GM23248 (cell line): Measurements from ENCODE around the gene CRB2. TPM values are rescaled to one million over a fixed set of nuclear protein-coding genes. Genes with fewer than 3 reads are reported as not detected.
A peak's percentile ranks its signal among the peaks of the same experiment; 100 is the strongest.
"Not testable (repeated sequence)": the region's sequence is repeated elsewhere in the genome, so short reads cannot be mapped to it uniquely, and the experiment has no call there.

Source experiments
- DNase-seq: peaks from one replicate; pipeline ENCODE4 v3.0.0-alpha.2; 2015
- H2AFZ ChIP-seq: fragments of 200-600 bp; sonication (generic); 2 replicates; pipeline ENCODE4 v1.6.1; 2016; ENCODE audit warnings: antibody characterized with exemption
- H3F3A ChIP-seq: fragments of 200-600 bp; sonication (generic); 2 replicates; pipeline ENCODE4 v1.6.1; 2016; ENCODE audit warnings: mild to moderate bottlenecking, antibody characterized with exemption, mixed run types; ENCODE audit not compliant: insufficient read depth
- H3K27ac ChIP-seq: fragments of 200-600 bp; sonication (generic); 2 replicates; pipeline ENCODE4 v1.5.1; 2016; ENCODE audit warnings: mild to moderate bottlenecking
- H3K27me3 ChIP-seq: fragments of 200-600 bp; sonication (generic); replicated peaks from 2 replicates; pipeline ENCODE4 v1.6.1; 2016; ENCODE audit warnings: mild to moderate bottlenecking; ENCODE audit not compliant: insufficient read depth
- H3K36me3 ChIP-seq: fragments of 200-600 bp; sonication (generic); 2 replicates; pipeline ENCODE4 v1.6.1; 2016; ENCODE audit warnings: low read depth, mild to moderate bottlenecking
- H3K4me1 ChIP-seq: fragments of 200-600 bp; sonication (generic); 2 replicates; pipeline ENCODE4 v1.6.1; 2016; ENCODE audit warnings: mild to moderate bottlenecking; ENCODE audit not compliant: insufficient read depth
- H3K4me2 ChIP-seq: fragments of 200-600 bp; sonication (generic); one replicate; pipeline ENCODE4 v1.6.1; 2016; ENCODE audit warnings: mild to moderate bottlenecking; ENCODE audit not compliant: unreplicated experiment
- H3K4me3 ChIP-seq: fragments of 200-600 bp; sonication (generic); 2 replicates; pipeline ENCODE4 v1.5.1; 2016; ENCODE audit warnings: mild to moderate bottlenecking
- H3K79me2 ChIP-seq: fragments of 200-600 bp; sonication (generic); 2 replicates; pipeline ENCODE4 v1.6.1; 2016; ENCODE audit warnings: mild to moderate bottlenecking; ENCODE audit not compliant: insufficient read depth
- H3K9ac ChIP-seq: fragments of 200-600 bp; sonication (generic); 2 replicates; pipeline ENCODE4 v1.6.1; 2016; ENCODE audit warnings: mild to moderate bottlenecking
- H3K9me2 ChIP-seq: fragments of 200-600 bp; sonication (generic); 2 replicates; pipeline ENCODE4 v1.6.1; 2016; ENCODE audit warnings: mixed run types, mild to moderate bottlenecking, moderate library complexity; ENCODE audit not compliant: insufficient read depth
- H3K9me3 ChIP-seq: fragments of 200-600 bp; sonication (generic); one replicate; pipeline ENCODE4 v1.6.1; 2017; ENCODE audit warnings: low read depth
- H4K20me1 ChIP-seq: fragments of 200-600 bp; sonication (generic); 2 replicates; pipeline ENCODE4 v1.6.0; 2016; ENCODE audit not compliant: insufficient read depth
- EZH2 ChIP-seq: fragments of 200-600 bp; sonication (generic); IDR thresholded peaks from 2 replicates; pipeline ENCODE4 v1.6.1; 2018; ENCODE audit warnings: antibody characterized with exemption, mild to moderate bottlenecking; ENCODE audit not compliant: insufficient read depth, poor library complexity, severe bottlenecking
- EZH2phosphoT487 ChIP-seq: fragments of 200-600 bp; sonication (generic); IDR thresholded peaks from 2 replicates; pipeline ENCODE4 v1.6.1; 2018; ENCODE audit warnings: antibody characterized with exemption, moderate library complexity, mild to moderate bottlenecking, low read depth; ENCODE audit not compliant: insufficient read depth
- WGBS, 2 experiments: methylation state at CpG; one replicate each; pipeline ENCODE4 v1.1.6; 2015 to 2017; ENCODE audit warnings: low lambda C conversion rate in 2 of 2, low coverage in 1 of 2; ENCODE audit errors: missing lambda C conversion rate in 2 of 2; 5-methylcytosine and 5-hydroxymethylcytosine counted together
- in situ Hi-C: fragments of 300-500 bp; cut with MboI; formaldehyde crosslinking; loops from 2 replicates; pipeline ENCODE4 v1.15.0; 2020
- polyA plus RNA-seq: library from polyadenylated mRNA; unstranded; fragments of >200 nt; fragmentation: Nextera tagmentation; extraction: Ambion mirVana; gene quantifications from 2 replicates; pipeline ENCODE4 v1.2.1, GENCODE V29; 2016
- total RNA-seq: library from RNA; depleted of rRNA; stranded (reverse); fragments of >200 nt; shearing (Covaris generic); gene quantifications from 2 replicates; pipeline ENCODE4 v1.2.3, GENCODE V29; 2014

CRB2 gene
- total and polyA plus RNA-seq, 2 experiments from 2014 or later, result not detected

DNA sequence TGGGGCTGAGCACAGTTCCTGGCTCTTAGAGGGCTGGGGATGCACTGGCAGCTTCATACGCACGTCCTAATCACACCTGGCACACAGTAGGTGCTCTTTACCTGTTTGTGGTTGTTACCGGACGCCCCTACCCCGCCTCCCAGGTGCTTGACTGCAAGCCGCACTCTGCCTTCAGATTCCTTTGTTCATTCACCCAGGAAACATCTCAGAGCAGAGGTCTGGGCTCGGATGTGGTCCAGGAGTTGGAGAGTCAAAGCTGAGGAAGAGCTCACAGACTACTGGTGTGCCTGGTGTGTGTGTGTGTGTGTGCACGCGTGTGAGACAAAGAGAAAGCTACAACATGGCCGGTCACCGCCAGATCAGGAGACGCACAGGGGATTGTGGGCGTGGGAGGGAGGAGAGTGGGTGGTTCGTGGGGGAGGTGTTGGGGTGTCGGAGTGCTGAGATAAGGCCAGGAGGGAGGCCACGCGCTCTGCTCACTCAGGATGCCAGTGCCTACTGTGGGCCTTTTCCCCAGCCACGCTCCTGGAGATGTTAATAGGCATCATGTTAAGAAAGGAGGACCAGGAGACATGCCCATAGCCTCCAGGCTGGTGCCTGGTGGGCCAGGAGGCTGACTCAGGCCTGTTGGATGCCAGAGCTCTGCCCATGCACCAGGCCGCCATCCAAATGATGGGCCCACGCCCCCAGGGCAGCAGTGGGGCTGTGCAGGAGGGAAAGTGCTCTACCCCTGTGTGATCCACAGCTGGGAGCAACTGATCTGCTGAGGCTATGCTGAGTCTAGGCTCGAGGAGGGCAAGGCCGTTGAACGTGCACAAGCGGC, 39.9 kb downstream of the CRB2 start:
- H3K36me3 ChIP-seq, result no peaks in the 10 kb centered on the region
- H3K79me2 ChIP-seq, result no peaks in the 10 kb centered on the region
- H3K4me2 ChIP-seq, result no peak overlapping the region
- H3K9ac ChIP-seq, result no peak overlapping the region
- DNase-seq, result no peak
- no peaks in the 10 kb centered on the region for H3K9me3 ChIP-seq
- no peak overlapping the region for H3K4me3 ChIP-seq
- H3F3A ChIP-seq, result no peaks in the 10 kb centered on the region
- in situ Hi-C loops, result no loop called here
- TF ChIP-seq EZH2phosphoT487 (no peak), EZH2 (no peak)
- H2AFZ ChIP-seq, result no peak overlapping the region
- no peaks in the 10 kb centered on the region for H3K27me3 ChIP-seq
- no peaks in the 10 kb centered on the region for H3K4me1 ChIP-seq
- H3K27ac ChIP-seq, result no peak overlapping the region
- no peaks in the 10 kb centered on the region for H4K20me1 ChIP-seq
- no peaks in the 10 kb centered on the region for H3K9me2 ChIP-seq
- 85% methylated on average over 21 to 24 of the region's 24 CpGs for whole genome bisulfite sequencing, 2 experiments

GRCh38 chr9:123397975-123398374, 42.0 kb downstream of the CRB2 start:
- 88 to 93% methylated on average over 4 of the region's 4 CpGs for WGBS, 2 experiments
- no peak overlapping the region for H2AFZ ChIP-seq
- H3K27ac ChIP-seq, result no peak overlapping the region
- H3K9me2 ChIP-seq, result no peaks in the 10 kb centered on the region
- no peak overlapping the region for H3K9ac ChIP-seq
- no peaks in the 10 kb centered on the region for H3K36me3 ChIP-seq
- H4K20me1 ChIP-seq, result no peaks in the 10 kb centered on the region
- H3K27me3 ChIP-seq, result no peaks in the 10 kb centered on the region
- no peak overlapping the region for H3K4me3 ChIP-seq
- in situ Hi-C loops, result no loop called here
- H3F3A ChIP-seq, result no peaks in the 10 kb centered on the region
- no peak for TF ChIP-seq EZH2
- no peak for TF ChIP-seq EZH2phosphoT487
- H3K4me2 ChIP-seq, result no peak overlapping the region
- H3K4me1 ChIP-seq, result no peaks in the 10 kb centered on the region
- no peaks in the 10 kb centered on the region for H3K79me2 ChIP-seq
- H3K9me3 ChIP-seq, result no peaks in the 10 kb centered on the region
- DNase-seq, result no peak

- H3K9me3 ChIP-seq, H3K4me3 ChIP-seq, H3K27me3 ChIP-seq, H3K27ac ChIP-seq, H3F3A ChIP-seq, H4K20me1 ChIP-seq, H3K9me2 ChIP-seq, H3K79me2 ChIP-seq, H3K4me2 ChIP-seq, H3K36me3 ChIP-seq, H3K9ac ChIP-seq, H2AFZ ChIP-seq, in situ Hi-C loops, DNase-seq, H3K4me1 ChIP-seq: not testable (repeated sequence)
- WGBS, 2 experiments, result 92 to 95% methylated on average over 14 of the region's 14 CpGs
These were observed 42.9 kb downstream of the CRB2 start for GRCh38 chr9:123398938-123399337.

DNA sequence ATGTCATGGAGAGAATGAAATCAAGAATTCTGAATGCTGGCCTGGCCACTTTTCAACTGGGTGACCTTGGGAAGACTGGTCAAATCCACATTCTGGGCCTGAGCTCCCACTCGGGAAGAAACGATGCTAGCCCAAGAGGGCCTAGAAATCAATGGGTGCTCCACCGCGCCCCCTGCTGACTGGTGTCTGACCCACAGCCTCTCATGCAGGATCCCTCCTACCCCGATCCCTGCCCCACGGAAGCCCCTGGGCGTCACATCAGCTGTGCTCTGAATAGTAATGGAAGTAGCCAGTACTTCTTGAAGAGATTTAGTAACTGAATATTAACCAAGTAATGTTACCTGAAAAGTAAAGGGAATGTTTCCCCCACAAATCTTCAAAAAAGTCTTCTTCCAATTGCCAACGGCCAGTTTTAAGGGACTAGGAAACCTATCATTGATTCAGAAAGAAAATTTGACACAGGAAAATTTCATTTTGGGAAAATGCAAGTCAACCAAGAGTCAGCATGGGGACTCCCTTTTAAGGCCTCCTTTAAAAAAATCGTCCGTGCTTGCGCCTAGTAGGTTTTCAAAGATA, 43.9 kb downstream of the CRB2 start:
- TF ChIP-seq EZH2, result no peak
- TF ChIP-seq EZH2phosphoT487, result no peak
- Histone ChIP-seq H3K9ac (no peak overlapping the region), H2AFZ (no peak overlapping the region), H3K36me3 (no peaks in the 10 kb centered on the region), H3K4me2 (no peak overlapping the region), H3K9me2 (no peaks in the 10 kb centered on the region), H3K79me2 (no peaks in the 10 kb centered on the region), H3K9me3 (no peaks in the 10 kb centered on the region), H3K27me3 (no peaks in the 10 kb centered on the region), H3K4me1 (no peaks in the 10 kb centered on the region), H4K20me1 (no peaks in the 10 kb centered on the region), H3K27ac (no peak overlapping the region), H3F3A (no peaks in the 10 kb centered on the region), H3K4me3 (no peak overlapping the region)
- DNase-seq, result peak; percentile 20
- in situ Hi-C loops, result no loop called here
- 88 to 91% methylated on average over 11 of the region's 11 CpGs for WGBS, 2 experiments
